CD4-positive, alpha-beta T cell treated with Interleukin-6 at 100 ng/mL for 8 hours (primary cell): Measurements from ENCODE around the gene NDUFB11.

Experiments used
- DNase-seq: peaks from one replicate; pipeline ENCODE4 v3.0.0-alpha.2; 2020; ENCODE audit warnings: mixed read lengths, low spot score

Gene NDUFB11

DNA sequence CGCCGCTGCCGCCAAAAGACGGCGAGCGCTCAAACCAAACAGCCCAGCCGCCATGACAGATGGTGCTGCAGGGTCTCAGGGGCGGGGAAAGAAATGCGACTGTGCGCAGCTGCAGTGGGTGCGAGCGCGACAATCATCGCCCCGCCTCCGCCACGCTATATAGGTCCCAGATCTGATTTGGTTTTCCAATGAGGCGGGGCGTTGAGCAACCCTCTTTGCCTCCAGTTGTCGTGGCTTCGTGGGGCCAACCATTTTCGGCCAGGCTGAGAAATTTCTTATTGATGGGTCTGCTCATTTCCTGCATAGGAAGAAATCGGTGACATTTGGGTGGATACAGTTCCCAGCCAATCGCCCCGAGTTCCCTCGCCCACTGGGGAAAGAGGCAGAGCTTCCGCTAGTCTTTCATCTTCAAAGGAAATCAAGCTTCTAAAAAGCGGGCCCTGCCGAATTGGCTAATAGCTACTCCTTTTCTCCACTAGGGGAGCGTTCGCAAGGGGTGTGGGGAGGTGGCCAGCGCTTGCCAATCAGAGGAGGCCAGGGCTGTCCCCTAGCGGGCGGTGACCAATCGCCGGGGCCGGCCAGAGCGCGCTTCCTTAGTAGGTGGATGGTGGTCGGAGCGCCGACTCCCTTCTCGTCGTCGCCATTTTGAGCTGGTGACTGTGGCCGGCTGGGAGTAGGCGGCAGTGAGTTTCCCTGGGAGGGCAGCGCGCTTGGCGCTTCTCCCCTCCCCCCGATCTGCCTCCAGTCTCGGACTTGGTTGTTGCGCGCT, at the start of gene NDUFB11, which contains the start of gene RBM10:
Gene NDUFB11 (minus strand): TSS at position 77 of the 769 bp plus-strand sequence. CDS start 23 bp downstream, at position 54.
Gene RBM10 (plus strand): TSS at position 596 of the 769 bp plus-strand sequence. CDS start 2,261 bp downstream, outside the sequence.
- peak; percentile 91 for DNase-seq

DNA sequence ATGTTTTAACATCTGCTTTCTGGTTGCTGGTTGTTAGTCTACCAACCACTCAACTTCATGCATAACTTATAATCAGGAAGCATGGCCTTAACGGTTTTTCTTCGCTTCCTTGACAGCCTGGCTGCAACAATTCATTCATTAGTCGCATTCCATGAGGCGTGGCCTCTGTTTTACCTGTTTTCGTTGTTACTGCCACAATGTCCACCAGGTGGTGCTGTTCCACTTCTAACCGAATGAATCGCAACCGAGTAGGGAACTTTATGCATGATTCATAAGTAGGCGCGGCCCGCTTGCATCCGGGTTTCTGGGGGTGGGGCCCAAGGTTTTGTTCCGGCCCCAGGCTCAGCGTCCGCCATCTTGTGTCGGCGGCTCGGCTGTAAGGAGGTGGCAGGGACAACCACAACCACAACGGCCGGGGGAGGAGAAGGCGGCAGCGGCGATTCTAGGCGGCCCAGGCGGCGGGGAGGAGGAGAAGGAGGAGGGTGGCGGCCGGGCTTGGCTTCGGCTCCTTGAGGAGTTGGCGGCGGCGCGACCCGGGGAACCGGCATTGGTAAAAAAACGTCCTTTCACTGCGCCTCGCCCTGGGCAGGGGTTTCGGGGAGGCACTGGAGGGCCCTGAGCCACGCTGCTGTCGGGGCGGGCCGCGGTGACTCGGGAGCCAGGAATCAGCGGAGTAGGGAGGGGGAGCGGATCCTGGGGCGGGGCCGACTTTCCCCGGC, 49.1 kb upstream of the NDUFB11 start, which contains the start of gene UBA1:
Gene UBA1 (plus strand): TSS at position 355 of the 719 bp plus-strand sequence. CDS start 4,974 bp downstream, outside the sequence.
- peak; percentile 97 for DNase-seq

DNA sequence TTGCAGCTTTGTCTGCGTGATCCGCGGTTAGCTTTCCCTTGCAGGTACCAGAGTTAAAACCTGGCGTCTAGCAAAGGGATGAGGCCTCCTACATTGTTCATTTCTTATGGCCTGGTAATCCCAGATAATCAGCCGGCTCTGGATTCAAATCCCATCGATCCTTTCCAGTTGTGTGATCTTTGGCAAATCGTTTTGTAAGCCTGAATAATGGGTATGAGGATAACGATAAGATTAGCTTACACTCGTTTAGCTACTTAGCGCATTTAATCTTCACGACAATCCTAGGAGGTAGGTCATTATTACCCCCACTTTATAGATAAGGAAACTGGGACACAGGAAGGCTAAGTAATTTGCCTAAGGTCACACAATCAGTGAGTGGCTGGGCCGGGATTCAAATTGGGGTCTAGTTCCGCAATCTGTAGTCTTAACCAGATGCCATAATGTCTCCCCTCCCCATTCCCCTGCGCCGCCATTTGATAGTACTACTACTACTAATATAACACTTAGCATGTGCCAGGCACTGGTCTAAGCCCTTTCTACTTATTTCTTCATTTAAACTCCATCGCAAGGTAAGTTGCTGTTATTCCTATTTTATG, 47.4 kb upstream of the NDUFB11 start:
- no peak for DNase-seq

DNA sequence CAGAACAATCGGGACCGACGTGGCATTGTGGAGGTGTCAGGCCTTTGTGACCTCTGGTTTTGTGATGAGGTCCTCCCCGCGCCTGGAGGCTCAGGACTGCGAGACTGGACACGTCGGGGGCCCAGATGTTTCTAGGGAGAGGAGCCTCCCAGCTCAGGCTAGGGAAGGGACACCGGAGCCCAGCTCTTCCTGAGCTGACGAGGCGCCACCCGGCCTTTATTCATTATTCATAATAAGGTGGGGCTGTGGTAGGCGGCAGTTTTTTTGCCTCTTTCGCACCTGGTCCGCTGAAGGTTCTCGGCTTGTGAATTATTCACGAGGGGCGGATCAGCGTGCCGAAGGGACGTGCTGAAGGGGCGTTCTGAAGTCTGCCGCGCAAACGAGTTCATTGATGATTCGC, 46.8 kb upstream of the NDUFB11 start:
- DNase-seq: peak; percentile 48

DNA sequence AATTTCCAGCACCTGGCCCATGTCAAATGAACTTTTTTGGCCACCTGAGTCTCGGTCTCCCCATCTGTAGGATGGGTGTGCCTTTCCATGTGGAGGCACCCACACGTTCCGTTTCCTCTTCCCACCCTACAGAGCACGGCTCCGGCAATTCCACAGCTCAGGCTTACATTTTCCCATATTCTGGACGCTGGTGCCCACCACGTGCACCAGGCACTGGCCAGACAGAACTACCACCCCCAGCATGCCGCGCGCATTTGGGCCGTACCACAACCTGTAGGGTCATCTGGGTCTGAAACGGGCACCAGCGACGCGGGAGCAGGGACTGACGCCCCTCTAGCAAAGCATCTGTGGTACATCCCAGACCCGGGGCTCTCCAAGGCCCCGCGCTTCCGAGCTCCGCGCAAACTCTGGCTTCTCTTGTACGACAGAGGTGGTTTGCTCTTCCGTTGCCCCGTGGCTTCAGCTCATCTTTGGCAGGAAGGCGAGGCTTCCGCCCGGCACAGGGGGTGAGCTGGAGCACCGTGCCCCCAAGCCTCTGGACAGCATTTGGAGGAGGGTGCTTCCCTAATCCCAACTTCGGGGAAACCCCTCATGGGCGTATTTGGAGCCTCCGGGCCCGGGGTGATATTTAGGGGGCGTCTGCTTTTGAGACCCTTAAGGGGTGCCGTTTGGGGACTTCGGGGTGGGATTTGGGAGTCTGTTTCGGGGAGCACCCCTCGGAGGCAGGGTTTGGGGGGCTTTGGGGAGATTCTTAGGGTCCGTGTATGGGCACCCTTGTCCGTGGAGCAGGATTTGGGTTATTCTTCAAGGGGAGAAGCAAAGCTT, 46.2 kb upstream of the NDUFB11 start:
- DNase-seq: peak; percentile 88

DNA sequence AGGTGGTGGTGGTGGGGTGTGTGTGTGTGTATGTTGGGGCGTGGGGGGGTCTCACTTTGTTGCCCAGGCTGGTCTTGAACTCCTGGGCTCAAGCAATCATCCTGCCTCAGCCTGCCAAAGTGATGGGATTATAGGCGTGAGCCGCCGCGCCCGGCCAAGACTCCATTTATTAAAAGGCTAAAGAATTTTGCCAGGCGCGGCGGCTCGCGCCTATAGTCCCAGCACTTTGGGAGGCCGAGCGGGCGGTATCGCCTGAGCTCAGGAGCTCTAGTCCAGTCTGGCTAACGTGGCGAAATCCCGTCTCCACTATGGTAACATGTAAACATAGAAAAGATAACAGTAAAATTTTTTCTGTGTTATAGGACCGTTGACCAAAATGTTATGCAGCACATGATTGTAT, 45.4 kb upstream of the NDUFB11 start:
- no peak for DNase-seq

DNA sequence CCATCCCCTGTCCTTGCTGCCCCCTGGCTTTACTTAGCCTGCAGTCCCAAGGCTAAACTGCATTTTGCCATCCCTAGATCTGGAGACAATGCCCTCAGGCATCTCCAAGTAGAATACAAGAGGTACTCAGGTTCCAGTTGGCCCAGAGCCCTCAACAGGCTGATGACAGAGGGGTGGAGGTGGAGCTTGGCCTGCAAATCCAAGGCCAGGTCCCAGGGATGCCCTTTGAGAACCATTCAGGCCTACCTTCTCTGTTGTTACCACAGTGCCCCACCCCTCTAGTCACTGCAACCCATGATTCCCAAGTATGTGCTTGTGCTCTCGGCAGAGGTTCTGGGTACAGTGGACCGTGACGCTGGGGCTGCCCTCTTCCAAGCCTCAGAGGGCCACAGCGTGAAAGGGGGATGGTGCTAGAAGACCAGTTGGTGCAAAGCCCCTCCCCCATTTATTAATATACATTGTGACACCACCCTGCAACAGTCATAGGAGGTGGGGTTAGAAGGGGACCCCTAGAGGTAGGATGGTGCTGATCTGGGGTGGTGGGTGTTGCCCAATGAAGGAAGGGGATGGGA, 42.7 kb upstream of the NDUFB11 start:
- no peak for DNase-seq

DNA sequence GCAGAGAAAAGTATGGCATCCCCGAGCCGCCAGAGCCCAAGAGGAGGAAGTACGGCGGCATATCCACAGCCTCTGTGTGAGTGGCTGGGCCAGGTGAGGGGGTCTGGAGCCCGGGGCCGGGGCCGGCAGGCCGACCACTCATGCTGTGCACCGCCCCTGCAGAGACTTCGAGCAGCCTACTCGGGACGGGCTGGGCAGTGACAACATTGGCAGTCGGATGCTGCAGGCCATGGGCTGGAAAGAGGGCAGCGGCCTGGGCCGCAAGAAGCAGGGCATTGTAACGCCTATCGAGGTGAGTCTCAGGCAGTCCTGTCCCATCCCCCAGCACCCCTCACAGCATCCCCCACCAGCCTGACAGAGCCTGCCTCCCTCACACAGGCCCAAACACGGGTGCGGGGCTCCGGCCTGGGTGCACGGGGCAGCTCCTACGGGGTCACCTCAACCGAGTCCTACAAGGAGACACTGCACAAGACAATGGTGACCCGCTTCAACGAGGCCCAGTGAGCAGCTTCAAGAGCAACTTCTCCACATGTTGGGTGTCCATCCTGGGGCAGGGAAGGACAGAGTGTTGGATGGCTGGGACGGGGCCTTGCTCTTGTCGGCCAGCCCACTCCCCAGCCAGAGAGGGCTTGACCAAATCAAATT, 41.7 kb upstream of the NDUFB11 start:
- no peak for DNase-seq

DNA sequence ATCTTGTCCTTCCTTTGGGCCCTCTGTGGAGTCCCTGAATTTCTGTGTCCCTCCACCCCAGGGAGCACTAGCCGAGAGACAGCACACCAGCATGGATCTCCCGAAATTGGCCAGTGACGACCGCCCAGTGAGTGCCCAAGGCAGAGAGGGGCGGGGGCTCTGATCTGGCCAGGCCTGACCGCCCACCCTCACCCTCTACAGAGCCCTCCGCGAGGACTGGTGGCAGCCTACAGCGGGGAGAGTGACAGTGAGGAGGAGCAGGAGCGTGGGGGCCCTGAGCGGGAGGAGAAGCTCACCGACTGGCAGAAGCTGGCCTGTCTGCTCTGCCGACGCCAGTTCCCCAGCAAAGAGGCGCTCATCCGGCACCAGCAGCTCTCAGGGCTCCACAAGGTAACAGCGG, 40.7 kb upstream of the NDUFB11 start:
- DNase-seq: no peak

DNA sequence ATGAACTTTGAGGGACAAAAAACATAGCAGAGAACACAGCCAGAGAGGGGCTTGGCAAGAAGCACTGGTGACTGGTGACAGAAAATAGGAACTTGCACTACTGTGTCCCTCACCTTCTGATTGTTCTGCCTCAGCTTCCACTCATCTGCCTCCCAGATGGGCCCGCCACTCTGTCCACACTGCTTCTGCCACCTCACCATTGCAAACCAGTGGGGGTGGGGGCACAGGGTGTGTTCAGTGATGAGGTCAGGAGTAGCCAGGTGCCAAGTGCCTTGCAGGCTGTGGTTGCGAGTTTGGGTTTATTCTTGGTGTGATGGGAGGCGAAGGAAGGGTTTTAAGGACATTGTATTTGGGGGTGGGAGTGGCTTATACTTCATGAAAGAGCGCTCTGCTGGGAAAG, 40.0 kb upstream of the NDUFB11 start:
- DNase-seq: no peak

DNA sequence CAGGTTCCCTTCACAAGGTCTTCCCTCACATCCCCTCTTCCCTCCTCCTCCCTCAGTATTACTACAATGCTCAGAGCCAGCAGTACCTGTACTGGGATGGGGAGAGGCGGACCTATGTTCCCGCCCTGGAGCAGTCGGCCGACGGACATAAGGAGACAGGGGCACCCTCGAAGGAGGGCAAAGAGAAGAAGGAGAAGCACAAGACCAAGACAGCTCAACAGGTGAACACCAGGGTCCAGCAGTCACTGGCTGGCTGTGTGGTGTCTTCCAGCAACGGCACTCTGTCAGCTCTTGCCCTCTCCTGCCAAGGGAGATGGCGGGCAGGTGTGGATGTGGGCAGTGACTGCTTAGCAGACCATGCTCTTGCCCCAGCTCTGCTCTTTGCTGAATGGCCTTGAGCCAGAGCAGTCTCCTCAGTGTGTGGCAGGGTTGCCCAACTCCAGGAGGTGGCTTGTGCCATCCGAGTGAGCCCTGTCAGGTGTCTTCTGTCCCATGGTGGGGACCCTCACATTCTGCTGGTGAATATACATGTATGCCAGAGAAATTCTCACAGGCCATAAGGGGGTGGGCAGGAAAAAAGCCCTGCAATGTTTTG, 37.7 kb upstream of the NDUFB11 start:
- no peak for DNase-seq

DNA sequence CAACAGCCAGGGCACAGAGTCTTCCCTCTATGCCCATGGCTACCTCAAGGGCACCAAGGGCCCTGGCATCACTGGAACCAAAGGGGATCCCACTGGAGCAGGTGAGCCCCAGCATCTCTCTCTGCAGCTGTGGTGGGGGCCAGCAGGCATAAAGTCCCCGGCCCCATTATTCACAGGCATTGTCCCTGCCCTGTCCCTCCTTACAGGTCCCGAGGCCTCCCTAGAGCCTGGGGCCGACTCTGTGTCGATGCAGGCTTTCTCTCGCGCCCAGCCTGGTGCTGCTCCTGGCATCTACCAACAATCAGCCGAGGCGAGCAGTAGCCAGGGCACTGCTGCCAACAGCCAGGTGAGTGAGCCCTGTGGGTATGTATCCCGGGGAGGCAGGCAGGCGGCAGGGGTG, 36.8 kb upstream of the NDUFB11 start:
- no peak for DNase-seq

DNA sequence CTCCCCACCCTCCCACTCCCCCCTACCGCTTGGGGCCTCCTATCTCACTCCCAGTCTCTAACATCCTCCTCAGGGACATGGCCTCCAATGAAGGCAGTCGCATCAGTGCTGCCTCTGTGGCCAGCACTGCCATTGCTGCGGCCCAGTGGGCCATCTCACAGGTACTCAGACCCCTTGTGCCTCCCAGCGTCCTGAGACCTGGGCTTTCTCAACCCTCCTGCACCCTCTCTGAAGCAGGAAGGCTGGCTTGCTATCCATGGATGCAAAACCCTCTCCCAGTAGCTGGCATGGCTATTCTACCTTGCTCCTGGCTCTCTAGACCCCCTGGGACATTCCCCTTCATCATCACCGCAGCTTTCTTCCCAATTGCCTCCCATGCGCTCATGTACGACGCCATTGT, 35.8 kb upstream of the NDUFB11 start:
- DNase-seq: no peak

DNA sequence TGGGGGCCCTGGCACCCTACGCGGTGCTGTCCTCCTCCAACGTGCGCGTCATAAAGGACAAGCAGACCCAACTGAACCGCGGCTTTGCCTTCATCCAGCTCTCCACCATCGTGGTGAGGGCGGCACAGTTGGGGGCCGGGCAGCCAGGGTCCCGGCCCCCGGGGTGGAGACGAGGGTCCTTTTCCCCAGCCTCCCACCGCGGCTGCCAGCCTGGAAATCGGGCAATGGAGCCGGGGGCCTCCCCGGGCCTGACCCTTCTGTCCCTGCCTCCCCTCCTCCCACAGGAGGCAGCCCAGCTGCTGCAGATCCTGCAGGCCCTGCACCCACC, 35.4 kb upstream of the NDUFB11 start:
- DNase-seq: no peak

DNA sequence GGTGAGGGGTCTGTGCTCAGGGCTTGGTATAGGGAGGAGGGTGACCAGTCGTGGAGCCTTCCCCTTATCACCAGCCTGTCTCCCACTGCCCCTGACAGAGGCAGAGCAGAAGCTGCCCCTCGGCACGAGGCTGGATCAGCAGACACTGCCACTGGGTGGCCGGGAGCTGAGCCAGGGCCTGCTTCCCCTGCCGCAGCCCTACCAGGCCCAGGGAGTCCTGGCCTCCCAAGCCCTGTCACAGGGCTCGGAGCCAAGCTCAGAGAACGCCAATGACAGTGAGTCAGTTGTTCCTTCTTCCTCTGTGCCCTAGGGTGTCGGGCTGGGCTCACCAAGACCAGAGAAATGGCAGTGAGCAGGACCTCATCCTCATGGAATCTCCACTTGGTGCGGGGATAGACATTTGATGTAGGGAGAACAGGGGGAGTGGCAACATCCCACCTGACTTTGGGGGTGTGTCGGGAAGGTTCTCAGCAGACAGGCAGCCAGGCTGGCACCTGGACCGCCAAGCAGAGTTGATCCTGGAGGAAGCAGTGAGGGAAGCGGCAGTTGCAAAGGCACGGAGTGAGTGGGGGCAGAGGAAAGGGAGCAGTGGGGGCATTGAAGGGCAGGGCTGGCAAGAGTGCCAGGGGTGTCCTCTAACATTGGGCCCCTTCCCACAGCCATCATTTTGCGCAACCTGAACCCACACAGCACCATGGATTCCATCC, 34.9 kb upstream of the NDUFB11 start:
- no peak for DNase-seq

DNA sequence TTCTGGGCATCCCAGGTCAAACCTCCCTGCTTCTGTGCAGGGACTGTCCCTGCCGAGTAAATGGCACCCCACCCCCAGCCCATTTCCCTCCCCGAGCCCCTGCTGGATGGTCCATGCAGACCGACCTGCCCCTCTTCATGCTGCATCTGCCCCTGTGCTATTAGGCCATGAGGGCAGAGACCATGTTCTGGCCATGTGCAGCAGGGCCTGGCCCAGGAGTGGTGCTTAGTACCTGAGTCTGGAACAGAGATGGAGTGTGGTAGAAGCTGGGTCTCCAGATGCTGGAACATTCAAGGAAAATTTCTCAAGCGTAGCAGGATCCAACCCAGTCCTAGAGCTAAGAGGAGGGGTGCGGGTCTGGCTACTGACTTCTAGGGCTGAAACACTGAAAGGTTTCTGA, 33.8 kb upstream of the NDUFB11 start:
- DNase-seq: no peak

DNA sequence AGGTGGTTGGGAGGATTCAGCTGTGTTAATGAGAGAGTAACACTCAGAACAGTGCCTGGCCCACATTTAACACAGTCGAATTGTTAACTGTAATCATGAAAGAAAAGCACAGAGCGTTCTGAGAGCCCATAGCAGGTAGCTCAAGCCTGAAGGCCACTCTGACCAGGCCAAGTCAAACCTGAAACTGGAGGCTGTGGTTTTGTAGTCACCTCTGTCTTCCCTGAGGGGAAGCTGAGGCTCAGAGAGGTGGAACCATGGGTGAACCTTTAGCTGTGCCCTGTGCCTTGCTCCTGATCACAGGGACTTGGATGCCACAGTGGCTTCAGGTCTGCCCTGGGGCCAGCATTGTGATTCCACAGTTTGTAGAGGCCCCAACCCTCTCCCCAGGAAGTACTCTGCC, 32.6 kb upstream of the NDUFB11 start:
- DNase-seq: no peak

DNA sequence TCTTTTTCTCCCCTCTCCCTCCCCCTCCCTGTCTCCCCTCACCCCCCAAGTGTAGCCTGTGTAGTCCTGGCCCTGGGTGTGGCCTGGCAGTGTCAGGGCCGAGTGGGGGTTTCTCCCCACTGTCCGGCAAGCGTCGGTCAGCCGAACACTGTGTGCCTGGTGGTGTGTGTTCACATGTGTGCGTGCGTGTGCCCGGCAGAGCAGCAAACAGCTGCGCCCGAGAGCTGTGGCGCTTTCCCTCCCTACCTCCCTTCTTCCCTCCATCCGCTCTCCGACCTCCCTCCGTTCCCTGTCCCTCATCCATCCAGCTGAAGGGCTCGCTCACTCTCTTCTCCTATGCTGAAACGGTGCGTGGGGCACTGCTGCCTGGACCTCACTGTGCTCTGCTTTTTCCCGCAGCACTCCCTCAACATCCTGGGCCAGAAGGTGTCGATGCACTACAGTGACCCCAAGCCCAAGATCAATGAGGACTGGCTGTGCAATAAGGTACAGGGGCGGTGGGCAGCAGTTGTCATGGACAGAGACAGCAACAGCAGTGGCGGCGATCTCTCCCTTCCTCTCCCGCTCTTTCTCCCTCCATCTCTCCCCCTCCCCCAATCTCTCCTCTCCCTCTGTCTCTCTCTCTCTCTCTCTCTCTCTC, 31.7 kb upstream of the NDUFB11 start:
- no peak for DNase-seq

DNA sequence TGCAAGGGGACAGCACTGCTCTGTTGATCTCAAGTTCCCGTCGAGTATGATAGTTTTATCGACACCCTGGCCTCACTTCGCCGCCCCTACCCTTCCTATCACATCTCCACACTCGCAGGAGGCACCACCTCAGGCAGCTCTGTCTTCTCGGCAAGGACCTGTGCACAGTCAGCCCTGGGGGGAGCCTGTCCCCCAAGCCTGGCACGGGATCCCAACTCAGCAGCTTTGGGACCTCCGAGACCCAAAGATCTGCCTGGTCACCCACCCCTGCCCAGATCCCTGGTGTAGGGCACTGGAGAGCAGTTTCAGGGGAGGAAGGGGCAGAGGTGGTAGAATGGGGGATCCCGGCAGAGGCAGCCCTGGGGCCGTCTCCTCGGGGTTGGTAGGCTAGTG, 31.1 kb upstream of the NDUFB11 start:
- DNase-seq: no peak
